NCI-H1092 (cell line): ENCODE measurements around the gene STYXL2.

Source experiments
- DNase-seq: peaks from one replicate; lab custom pipeline; 2025; lab: John Stamatoyannopoulos, UW

Gene STYXL2

DNA sequence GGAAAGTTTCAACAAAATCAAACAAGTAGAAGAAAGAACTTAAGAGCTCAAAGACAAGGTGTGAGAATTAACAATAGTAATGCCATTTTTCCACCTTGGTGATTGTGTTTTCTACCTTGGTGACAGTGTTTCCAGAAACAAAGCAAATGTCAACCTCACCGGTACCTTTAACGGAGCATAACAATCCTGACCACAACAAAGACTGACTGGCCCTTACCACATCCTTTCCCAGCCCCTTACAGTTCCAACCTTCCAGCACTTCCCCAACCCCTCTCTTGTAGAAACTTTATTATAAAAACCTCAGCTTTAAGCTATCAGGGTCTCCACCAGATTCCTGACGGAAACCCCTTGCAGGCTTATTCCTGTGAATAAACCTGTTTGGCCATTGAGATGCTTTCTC lies 16.7 kb downstream of the STYXL2 start:
- DNase-seq = no peak

DNA sequence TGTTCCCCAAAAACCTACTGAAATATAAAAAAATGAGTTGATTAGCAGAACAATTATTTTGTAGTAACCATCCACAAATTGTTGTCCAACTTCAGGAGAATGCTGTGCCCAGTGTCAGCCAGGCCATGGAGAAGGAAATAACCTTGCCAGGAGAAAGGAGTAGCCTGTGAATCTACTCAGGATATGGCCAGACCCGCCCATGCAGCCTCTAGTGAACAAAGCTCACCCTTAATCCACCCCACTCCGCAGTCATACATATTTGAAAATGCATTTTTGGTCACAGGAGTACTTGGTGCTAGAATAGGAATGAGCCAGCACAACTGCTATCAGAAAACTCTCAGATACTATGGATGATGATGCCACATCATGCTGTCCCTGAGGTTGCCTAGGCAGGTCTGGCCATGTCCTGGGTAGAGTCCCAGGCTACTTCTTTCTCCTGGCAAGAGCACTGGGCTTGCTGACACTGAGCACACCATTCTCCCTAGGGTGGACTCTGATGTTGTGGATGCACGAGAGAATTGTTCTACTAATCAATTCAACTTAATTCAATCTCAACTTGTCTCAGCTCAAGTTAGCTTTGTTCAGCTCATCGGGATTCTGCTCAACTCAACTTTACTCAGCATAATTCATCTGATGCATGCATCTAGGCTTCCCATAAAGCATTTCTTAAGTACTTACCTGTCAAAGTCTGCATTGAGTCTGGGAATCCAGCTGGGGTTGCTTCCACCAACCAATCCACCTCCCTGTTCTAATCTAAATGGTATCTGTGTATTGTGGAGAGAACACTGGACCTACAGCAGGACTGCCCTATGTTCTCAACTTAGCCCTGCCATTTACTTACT lies 18.2 kb downstream of the STYXL2 start:
- DNase-seq = no peak

GRCh38 chr1:167114725-167115124 lies 20.9 kb downstream of the STYXL2 start:
- DNase-seq = no peak

DNA sequence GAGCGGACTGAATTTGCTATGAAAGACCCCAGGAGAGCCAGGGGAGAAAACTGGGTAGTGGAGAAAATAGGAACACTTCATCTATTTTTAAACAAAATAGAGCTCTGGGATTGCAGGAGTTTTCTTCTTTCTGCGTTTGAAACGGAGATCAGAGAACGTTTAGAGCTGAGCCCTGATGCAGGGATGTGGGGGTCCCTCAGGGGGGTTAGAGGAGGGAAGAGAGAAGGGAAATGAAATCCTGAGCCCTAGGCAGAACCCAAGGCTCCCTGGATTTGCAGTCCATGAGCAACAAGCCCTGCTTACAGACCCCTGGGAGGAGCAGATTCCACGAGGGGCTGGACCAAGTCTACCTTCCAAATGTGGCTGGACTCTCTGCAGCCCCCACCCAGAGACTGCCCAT lies 21.8 kb downstream of the STYXL2 start:
- no peak for DNase-seq

- no peak for DNase-seq
These were observed 22.3 kb downstream of the STYXL2 start for GRCh38 chr1:167116174-167116573.

DNA sequence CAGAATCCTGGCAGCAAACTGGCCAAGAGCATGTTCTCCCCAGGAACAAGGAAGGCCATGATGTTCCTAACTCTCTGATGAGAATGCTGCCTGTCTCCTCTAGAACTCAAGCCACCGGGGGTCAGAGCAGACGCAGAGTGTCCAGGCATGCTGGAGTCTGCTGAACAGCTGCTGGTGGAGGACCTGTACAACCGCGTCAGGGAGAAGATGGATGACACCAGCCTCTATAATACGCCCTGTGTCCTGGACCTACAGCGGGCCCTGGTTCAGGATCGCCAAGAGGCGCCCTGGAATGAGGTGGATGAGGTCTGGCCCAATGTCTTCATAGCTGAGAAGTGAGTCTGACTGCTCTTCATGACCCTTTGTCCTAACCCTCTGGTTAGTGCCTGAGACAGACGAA lies 23.4 kb downstream of the STYXL2 start:
- DNase-seq = no peak

GRCh38 chr1:167118188-167118587 lies 24.3 kb downstream of the STYXL2 start:
- no peak for DNase-seq

DNA sequence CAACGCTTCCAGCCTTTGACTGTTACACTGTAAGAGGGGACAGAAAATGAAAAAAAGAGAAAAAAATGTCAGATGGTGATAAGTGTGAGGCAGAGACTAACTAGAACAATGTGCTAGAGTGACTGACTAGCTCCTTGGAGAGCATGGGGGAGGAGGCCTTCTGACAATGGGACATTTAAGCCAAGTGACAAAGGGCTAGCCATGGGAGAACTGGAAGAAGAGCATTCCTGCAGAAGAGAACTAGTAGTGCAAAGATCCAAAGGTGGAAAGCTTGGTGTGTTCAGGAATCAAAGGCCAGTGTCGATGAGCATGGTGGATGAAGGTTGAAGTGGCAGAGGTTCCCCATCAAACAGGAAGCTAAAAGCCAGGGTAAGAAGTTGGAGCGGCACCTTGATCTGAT lies 25.8 kb downstream of the STYXL2 start:
- no peak for DNase-seq

GRCh38 chr1:167120899-167121298 lies 27.0 kb downstream of the STYXL2 start:
- no peak for DNase-seq

GRCh38 chr1:167121375-167122120 lies 27.7 kb downstream of the STYXL2 start:
- no peak for DNase-seq

DNA sequence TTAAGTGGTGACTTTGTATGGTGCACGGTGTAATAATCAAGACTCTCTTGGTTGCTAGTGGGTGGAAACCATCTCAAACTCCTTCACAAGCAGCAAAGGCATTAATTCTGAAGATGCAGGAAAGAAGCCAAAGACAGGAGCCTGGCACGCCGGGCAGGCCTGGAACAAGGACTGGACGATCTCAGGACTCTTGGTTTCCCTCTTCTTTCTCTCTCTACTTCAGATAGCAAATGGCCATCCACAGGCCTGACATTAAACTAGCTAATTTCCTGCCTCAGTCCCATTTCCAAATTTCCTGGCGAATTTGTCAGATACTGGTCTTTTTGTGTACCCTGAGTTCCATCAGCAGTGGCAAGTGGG lies 28.2 kb downstream of the STYXL2 start:
- DNase-seq = no peak

GRCh38 chr1:167122568-167122967 lies 28.7 kb downstream of the STYXL2 start:
- DNase-seq = no peak

- DNase-seq = no peak
These were observed 32.4 kb downstream of the STYXL2 start for GRCh38 chr1:167126317-167126716.

- DNase-seq = no peak
These were observed 32.9 kb downstream of the STYXL2 start for GRCh38 chr1:167126811-167127210.

- no peak for DNase-seq
These were observed 33.4 kb downstream of the STYXL2 start for GRCh38 chr1:167127236-167127635.

DNA sequence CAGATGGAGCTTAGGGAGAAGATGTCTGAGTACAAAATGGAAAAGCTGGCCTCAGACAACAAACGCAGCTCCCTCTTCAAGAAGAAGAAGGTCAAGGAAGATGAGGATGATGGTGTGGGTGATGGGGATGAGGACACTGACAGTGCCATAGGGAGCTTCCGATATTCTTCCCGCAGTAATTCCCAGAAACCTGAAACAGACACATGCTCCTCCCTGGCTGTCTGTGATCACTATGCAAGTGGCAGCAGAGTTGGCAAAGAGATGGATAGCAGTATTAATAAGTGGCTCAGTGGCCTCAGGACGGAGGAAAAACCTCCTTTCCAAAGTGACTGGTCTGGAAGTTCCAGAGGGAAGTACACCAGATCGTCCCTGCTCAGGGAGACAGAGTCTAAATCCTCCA lies 33.8 kb downstream of the STYXL2 start:
- DNase-seq = no peak

DNA sequence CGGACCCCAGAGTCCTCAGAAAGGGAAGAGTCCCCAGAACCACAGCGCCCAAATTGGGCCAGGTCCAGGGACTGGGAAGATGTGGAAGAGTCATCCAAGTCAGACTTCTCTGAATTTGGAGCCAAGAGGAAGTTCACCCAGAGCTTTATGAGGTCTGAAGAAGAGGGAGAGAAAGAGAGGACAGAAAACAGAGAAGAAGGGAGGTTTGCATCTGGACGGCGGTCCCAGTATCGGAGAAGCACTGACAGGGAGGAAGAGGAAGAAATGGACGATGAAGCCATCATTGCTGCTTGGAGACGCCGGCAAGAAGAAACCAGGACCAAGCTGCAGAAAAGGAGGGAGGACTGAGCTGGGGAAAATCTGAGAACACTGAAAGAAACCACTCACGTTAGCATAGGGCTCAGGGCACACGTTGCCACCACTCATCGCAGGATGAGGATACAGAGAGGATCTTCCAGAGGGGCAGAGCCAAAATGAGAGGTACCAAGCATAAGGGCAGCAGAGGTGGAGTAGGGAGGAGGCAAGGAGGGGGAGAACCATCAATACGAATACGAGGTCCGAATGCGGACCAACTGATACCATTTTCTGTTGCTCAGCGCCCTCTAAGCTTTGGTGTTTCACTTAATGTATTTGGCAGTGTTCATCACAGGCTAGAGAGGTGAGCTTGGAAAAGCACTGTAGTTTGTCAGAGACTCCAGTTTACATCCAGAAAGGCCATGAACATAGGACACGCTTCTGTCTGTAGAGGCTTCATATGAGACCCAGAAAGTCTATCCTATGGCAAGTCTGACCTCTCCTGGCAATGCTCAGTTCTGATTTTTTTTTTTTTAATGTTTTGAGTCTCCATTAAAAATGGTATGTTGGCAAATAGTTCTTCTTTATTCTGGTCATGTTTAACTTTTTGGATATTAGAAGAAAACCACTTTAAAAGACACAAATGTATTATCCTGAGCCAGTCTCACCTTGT lies 34.7 kb downstream of the STYXL2 start:
- DNase-seq = no peak

- DNase-seq = no peak
These were observed 37.1 kb downstream of the STYXL2 start for GRCh38 chr1:167130829-167131510.

GRCh38 chr1:167132301-167133010 lies 38.6 kb downstream of the STYXL2 start:
- no peak for DNase-seq

DNA sequence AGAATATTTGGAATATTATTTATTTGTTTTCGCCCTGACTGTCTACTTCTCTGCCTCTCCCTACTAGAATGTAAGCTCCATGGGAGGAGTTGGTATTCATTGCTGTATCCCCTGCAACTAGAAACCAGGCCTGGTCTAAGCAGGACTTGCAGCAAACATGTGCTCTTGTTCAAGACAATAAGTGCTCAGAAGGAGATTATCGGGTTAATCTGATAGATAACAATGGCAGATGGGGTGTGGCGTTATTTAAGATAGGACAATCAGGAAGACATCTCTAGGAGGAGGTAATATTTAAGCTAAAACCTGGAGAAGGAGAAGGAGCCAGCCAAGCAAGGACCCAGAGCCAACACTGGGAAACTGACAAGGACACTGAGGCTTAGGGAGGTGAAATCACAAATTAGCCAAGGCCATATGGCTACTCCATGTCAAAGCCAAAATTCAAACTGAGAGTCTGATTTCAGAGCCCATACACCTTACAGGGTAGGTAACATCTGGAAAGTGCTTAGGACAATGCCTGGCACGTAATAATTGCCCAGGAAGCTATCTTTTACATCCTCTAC lies 41.5 kb downstream of the STYXL2 start:
- no peak for DNase-seq

DNA sequence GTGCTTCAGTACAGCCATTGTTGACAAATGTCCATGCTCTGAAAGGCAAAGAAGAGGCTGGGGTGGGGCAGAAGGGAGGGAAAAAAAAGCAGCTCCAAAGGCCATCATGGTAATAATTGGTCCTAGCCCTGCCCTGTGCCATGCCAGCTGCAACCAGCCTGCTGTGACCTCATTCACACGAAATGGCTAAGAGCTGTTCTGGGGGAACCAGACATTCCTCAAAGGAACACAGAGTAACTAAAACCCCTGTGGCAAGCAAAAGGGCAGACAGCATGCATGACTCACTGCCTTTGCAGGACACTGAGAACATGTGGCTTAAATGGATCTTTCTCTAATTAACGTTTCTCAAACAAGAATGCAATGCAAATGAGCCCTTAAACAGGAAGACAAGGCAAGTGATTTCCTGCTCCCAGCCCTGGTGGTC lies 42.3 kb downstream of the STYXL2 start:
- DNase-seq = no peak
